Hippocampal formation (tissue), 2 donors: ENCODE measurements around the gene ASS1.
"Not testable (repeated sequence)": the region's sequence is repeated elsewhere in the genome, so short reads cannot be mapped to it uniquely, and the experiment has no call there.

ENCODE experiments used
- DNase-seq, 2 donors: peaks; one replicate each; lab custom pipeline; 2025; lab: John Stamatoyannopoulos, UW

ASS1 gene

GRCh38 chr9:130434656-130435055 lies 10.1 kb upstream of the ASS1 start:
- DNase-seq = not testable (repeated sequence)

DNA sequence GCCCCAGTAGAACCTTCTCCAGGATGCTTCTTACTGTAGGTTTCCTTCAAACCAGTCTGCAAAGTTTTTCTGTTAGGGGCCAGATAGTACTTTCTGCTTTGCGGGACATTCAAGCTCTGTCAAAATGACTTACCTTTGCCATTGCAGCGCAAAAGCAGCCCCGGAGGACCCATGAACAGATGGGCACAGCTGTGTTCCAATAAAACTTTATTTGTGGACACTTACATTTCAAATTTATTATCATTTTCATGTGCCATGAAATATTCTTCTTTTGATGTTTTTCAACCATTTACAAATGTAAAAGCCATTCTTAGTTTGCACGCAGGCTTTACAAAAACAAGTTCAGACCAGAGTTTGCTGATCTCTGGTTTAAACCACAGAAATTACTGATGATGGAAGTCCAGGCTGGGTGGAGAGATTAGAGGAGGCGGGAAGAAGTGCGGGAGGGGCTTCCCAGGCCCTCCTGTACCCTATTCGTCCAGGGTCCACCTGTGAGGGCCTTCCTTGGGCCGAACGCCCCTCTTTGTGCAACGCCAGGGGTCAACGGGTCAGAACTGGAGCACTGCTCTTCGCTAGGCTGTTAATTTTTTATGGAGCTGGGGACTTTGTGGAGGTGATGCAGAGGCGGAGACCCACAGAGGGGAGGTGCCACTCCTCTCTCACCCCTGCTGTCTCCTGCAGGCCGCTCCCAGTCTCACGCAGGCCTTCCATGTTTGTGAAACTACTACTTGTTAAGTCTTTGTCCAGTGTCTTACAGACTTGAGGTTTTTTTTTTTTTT lies 7.6 kb upstream of the ASS1 start:
- DNase-seq = no peak

DNA sequence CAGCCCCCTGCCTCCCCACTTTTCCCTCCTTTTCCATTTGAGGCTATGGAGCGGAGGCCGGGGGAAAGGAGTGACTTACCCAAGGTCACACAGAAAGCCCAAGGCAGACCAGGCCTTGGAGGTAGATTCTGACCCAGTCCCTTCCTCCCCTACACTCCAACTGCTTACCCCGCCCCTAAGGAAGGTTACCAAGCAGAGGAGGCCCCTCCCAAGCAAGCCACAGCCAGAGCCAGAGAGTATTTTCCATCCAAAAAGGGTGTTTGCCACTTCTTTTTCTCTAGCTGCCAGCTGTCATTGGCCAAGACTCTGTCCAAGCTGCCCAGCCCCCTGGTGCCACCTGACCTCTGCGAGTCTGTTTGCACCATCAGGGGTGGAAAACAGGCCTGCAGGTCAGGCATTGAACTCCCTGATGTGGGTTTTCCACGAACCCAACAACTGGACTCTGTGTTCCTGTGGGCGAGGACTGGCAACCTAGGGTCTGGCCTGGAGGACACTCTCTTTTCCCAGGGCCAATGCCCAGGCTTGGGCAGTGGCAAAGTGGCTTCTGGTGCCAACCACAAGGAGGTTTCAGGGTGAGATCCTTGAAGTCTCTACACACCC lies 6.3 kb upstream of the ASS1 start:
- no peak for DNase-seq

GRCh38 chr9:130441031-130441430 lies 3.7 kb upstream of the ASS1 start:
- no peak for DNase-seq

DNA sequence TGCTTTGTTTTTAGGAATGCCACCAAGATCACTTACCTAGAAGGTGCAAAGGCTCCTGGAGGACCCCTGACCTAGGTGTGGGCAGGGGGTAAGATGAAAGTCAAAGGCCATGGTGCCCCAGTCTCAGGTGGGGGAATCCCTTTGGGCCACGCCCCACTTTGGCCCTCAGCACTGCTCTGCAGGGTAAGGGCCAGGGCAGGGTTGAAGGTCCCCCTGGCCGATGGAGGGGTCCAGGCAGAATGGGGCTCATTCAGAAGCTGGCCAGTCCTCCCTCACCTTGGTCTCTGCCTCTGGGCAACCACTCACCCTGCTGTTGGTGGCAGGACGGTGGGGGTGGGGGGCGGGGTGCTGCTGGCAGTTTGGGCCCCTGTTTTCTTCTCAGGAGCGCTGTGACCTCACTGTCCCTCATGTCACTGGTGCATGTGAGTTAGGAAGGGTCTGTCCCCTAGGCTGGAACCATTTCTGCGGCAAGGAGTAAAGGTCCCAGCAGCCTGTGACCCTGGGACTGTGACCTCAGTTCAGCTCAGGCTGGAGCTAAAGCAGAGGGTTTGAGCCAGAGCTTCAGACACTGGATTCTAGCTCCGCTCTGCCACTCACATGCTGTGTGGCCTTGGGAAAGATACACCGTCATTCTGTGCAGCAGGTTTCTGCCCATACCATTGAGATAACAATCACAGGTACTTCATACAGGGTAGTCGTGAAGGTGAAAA lies 1.9 kb upstream of the ASS1 start:
- no peak for DNase-seq

DNA sequence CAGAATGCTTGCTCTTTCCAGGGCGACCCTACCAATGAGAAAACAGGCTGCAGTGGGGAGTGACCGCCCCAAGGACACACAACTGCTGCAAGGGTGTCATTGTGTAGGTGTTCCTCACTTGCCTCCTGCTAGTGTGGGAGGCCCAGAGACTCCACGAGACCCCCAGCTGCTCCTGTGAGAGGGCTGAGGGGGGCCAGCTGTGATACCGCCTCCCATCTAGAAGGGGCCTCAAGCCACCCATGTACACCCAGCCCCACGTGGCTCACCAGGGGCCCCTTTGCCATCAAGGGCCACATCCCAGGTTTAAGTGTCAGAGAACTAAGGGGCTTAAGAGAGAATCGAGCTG lies 1.3 kb upstream of the ASS1 start:
- DNase-seq = no peak

- DNase-seq = no peak
Observed at GRCh38 chr9:130443840-130444492, 795 bp upstream of the ASS1 start.

DNA sequence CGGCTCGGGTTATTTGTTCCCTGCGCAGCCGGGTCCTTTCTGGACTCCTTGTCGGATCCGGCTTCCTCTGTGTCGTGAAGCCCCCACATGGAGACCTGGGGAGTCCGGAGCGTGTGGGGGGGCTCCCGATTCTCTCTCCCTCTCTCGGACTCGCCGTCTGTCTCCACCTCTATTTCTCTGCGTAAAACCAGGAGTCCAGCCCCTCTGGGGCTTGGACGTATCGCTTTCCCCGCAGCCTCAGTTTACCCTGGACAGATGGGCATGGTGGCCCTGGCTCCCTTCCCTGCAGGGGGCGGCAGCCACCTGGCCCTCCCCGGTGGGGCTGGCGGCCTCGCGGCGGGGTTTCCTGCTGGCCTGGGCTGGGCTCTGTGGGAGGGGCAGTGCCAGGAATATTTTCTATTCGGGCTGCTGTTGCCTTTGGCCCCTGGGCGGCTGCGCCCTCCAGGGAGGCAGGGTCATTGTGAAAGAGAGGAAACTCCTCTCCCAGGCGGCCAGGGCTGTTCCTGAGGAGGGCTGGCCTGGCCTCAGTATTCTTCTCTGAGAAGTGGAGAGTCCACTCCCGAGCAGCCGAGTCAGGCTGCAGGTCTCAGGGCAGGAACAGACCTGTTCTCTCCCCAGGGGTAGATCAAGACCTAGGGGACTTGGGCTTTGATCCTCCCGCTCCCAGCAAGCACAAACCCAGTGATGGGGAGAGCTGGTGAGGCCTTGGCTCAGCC lies 665 bp downstream of the ASS1 start:
- DNase-seq = no peak

DNA sequence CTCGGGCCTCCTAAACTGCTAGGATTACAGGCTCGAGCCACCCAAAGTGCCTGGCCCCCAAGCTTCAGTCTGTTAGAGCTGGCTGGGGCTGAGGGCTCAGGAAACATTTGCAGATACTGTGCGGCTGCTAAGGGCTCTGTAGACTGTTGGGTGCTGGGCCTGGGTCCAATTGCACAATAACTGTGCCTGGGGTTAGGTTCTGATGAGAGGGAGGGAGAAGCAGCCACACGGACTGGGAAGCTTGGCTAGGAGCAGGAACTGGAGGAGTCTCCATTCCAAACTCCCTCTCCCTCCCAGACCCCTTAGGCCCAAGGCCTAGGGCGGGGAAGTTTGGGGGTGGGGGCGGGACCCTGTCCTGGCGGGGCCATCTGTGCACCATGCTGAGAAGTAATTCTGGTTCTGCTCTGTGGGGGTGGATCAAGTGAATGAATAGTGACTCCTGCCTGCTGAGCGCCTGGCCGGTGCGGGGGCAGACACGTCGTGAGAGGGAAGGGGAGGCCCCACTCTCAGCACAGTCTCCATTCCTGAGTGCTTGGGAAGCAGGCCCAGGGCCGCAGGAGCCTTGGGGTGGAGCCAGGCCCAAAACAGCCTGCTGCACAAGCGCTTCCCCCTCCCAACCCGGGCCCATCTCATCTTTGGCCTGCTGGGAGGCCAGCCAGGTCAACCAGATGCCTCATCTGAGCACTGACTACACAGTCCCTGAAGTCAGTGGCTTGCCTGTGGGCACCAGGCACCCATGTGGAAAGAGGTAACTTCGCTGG lies 1.5 kb downstream of the ASS1 start:
- peak in 1 of 2 donors; percentile 39 for DNase-seq

DNA sequence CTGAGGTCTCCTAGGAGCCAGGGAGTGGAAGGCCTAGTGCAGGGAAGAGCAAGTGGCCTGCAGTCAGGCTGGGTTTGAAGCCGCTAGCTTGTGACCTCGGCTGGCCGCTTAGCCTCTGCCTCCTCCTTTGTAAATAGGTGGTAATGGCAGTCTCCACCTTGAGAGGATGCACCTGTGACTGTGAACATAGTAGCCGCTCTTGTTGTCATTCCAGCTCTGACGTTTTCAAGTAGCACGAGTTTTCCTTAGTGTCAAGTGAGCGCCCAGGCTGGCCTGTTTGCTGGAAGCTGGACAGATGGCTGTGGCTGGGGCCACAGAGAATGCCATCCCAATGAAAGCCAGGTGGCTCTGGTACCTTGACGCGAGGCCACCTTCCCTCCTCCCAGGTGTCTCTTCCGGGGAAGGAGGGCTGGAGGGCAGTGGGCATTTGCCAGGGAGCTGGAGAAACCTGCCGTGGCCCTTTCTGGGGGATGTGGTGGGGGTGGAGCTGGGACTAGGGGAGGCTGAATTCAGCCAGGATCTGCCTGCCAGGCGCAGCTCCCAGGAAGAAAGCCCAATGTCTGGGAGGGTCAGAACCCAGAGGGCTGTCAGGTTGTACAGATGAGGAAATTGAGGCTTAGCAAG lies 2.5 kb downstream of the ASS1 start:
- no peak for DNase-seq

- DNase-seq = no peak
Observed at GRCh38 chr9:130448035-130448624, 3.4 kb downstream of the ASS1 start.

DNA sequence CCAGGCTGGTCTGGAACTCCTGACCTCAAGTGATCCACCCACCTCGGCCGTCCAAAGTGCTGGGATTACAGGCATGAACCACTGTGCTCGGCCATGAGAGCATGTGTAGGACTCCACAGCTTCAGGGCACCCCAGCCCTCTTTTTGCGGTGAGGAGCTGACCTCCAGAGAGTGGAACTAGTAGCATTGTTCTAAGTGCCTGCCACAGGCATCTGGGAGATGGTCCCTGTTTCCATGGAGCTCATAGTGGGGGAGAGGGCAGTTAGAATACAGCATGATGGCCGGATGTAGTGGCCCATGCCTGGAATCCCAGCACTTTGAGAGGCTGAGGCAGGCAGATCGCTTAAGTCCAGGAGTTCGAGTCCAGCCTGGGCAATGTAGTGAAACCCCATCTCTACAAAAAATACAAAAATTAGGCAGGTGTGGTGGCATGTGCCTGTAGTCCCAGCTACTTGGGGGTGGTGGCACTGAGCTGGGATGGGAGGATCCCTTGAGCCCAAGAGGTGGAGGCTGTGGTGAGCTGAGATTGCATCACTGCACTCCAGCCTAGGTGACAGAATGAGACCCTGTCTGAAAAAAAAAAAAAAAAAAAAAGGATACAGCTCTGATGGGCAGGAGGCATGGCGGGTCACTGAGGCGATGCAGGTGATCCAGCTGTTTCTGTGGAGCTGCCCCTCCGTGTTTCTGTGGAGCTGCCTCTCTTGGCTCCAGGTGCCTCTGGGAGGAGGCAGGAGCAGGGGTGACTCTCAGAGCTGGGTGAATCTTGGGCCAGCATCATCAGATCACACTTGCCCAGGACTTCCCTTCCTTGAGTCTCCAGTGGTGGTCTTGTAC lies 4.2 kb downstream of the ASS1 start:
- DNase-seq = no peak

- no peak for DNase-seq
Observed at GRCh38 chr9:130450344-130451003, 5.7 kb downstream of the ASS1 start.

- no peak for DNase-seq
Observed at GRCh38 chr9:130451004-130451390, 6.2 kb downstream of the ASS1 start.

DNA sequence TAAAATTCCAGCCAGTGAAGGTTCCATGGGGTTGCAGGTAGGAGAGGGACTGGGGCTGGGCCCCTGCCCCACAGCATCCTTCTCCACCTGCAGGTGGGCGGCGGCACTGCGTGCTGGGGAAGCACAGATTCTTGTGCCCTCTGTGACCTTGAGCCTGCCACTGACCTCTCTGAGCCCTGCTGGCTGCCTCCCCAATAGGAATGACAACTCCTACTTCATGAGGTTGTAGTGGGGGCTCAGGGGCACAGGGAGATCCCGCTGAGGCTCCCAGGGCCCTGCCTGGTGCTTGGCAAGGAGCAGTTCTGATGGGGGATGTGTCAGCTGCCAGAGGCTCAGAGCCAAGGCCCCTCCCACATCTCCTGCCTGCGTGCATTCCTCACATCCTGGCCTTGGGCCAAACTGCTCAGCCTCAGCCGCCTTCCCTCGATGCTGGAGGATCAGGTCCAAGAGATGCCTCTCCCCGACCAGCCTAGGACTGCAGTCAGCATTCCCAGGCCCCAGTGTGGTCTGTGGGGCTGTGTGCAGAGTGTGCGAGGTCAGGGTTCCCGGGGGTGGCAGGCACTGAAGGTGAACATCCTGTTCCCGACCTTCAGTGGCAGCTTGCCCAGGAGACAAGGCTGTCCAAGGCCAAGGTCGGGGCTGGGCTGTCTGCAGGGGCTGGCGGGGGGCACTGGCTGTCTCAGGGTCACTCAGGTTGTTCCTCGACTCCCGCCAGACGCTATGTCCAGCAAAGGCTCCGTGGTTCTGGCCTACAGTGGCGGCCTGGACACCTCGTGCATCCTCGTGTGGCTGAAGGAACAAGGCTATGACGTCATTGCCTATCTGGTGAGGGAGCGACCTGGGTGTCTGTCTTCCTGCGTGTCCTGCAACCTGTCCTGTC lies 7.0 kb downstream of the ASS1 start:
- no peak for DNase-seq

GRCh38 chr9:130452835-130453234 lies 8.1 kb downstream of the ASS1 start:
- DNase-seq = no peak

DNA sequence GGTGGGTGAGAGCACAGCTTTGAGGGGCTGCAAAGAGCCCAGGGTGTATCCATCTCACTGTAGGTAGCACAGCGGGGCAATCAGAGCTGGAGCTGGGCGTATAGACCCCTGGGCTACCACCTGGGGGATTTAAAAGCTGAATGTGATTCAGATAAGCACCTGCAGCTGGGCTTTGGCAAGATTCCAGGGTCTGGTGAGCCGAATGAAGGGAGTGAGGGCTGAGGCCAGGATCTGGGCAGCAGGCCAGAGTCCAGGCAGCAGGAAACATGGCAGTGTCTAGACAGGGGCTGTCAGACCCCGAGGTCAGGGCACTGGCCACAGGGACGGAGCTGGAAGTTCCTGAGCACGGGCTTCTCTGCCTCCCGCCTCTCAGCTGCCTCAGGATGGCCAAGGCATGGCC lies 8.7 kb downstream of the ASS1 start:
- no peak for DNase-seq
